ENCODE data around the gene ANKRD10.

ANKRD10 gene

GRCh38 chr13:110885516-110885915 is 29.4 kb downstream of the ANKRD10 start:
- DNase-seq, result no peak

GRCh38 chr13:110884517-110884916 is 30.4 kb downstream of the ANKRD10 start:
- no peak for DNase-seq

GRCh38 chr13:110883542-110883941 is 31.3 kb downstream of the ANKRD10 start:
- no peak for DNase-seq

GRCh38 chr13:110882972-110883371 is 31.9 kb downstream of the ANKRD10 start:
- no peak for DNase-seq

- no peak for DNase-seq
Observed at GRCh38 chr13:110881839-110882627, 32.8 kb downstream of the ANKRD10 start.

- no peak for DNase-seq
Observed at GRCh38 chr13:110880627-110881026, 34.2 kb downstream of the ANKRD10 start.

GRCh38 chr13:110879482-110879881 is 35.4 kb downstream of the ANKRD10 start:
- no peak for DNase-seq

- DNase-seq, result no peak
Observed at GRCh38 chr13:110877737-110878258, 37.1 kb downstream of the ANKRD10 start.

- no peak for DNase-seq
Observed at GRCh38 chr13:110876609-110877008, 38.3 kb downstream of the ANKRD10 start.

GRCh38 chr13:110875241-110875640 is 39.6 kb downstream of the ANKRD10 start:
- DNase-seq, result no peak

GRCh38 chr13:110874508-110874960 is 40.3 kb downstream of the ANKRD10 start:
- DNase-seq, result peak; percentile 70

- no peak for DNase-seq
Observed at GRCh38 chr13:110873639-110874507, 41.0 kb downstream of the ANKRD10 start.

- DNase-seq, result no peak
Observed at GRCh38 chr13:110872768-110873638, 41.9 kb downstream of the ANKRD10 start.

- DNase-seq, result no peak
Observed at GRCh38 chr13:110872034-110872767, 42.7 kb downstream of the ANKRD10 start.

GRCh38 chr13:110869805-110870706 is 44.8 kb downstream of the ANKRD10 start:
- no peak for DNase-seq

- no peak for DNase-seq
Observed at GRCh38 chr13:110869231-110869804, 45.6 kb downstream of the ANKRD10 start.

GRCh38 chr13:110868720-110869119 is 46.1 kb downstream of the ANKRD10 start:
- DNase-seq, result no peak

GRCh38 chr13:110867380-110867779 is 47.5 kb downstream of the ANKRD10 start:
- no peak for DNase-seq

GRCh38 chr13:110866491-110867170 is 48.2 kb downstream of the ANKRD10 start:
- DNase-seq, result no peak

GRCh38 chr13:110863685-110864084 is 51.2 kb downstream of the ANKRD10 start:
- DNase-seq, result no peak

Measured in NCI-H510A treated with DMSO at 0.1 percent for 48 hours (cell line).